ENCODE results near the gene NOP53. TPM values are rescaled to one million over a fixed set of nuclear protein-coding genes. Genes with fewer than 3 reads are reported as not detected.

NOP53 gene
- total and polyA plus RNA-seq, 2 of the 13 experiments (the other 11 are each of a cell fraction or from before 2014, with no cell fraction given) = 53.9 to 141 TPM

- TF ChIP-seq, protein P1, sequence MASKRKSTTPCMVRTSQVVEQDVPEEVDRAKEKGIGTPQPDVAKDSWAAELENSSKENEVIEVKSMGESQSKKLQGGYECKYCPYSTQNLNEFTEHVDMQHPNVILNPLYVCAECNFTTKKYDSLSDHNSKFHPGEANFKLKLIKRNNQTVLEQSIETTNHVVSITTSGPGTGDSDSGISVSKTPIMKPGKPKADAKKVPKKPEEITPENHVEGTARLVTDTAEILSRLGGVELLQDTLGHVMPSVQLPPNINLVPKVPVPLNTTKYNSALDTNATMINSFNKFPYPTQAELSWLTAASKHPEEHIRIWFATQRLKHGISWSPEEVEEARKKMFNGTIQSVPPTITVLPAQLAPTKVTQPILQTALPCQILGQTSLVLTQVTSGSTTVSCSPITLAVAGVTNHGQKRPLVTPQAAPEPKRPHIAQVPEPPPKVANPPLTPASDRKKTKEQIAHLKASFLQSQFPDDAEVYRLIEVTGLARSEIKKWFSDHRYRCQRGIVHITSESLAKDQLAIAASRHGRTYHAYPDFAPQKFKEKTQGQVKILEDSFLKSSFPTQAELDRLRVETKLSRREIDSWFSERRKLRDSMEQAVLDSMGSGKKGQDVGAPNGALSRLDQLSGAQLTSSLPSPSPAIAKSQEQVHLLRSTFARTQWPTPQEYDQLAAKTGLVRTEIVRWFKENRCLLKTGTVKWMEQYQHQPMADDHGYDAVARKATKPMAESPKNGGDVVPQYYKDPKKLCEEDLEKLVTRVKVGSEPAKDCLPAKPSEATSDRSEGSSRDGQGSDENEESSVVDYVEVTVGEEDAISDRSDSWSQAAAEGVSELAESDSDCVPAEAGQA (IDR thresholded peaks at IDR 0.05; ENCODE audit: low read depth) = 0 out of 2 replicates have a peak, but pooled peaks have one; percentile 13
- TF ChIP-seq, protein P1 (CRISPR knock-in tag; IDR thresholded peaks at IDR 0.05; ENCODE audit: borderline replicate concordance) = no peak
- no peak for TF ChIP-seq SOX13 (IDR thresholded peaks at IDR 0.05)
- TF ChIP-seq SOX13 (CRISPR knock-in tag; conservative IDR thresholded peaks at IDR 0.05 in 1 of 2, IDR thresholded peaks at IDR 0.05 in 1 of 2) = no peak
- TF ChIP-seq HDAC6 (IDR thresholded peaks at IDR 0.05; ENCODE audit: low read depth, low read length) = no peak
- TF ChIP-seq ZNF776 (CRISPR knock-in tag; IDR thresholded peaks at IDR 0.05) = no peak
- no peak for TF ChIP-seq GFI1 (CRISPR knock-in tag; IDR thresholded peaks at IDR 0.05; ENCODE audit: borderline replicate concordance)
- 0 out of 2 replicates have a peak, but pooled peaks have one; percentile 17 for TF ChIP-seq ZFX (CRISPR knock-in tag; IDR thresholded peaks at IDR 0.05; ENCODE audit: low read depth)
- TF ChIP-seq FOXM1 (CRISPR knock-in tag; IDR thresholded peaks at IDR 0.05) = no peak
- no peak for TF ChIP-seq ZFP36L1 (CRISPR knock-in tag; IDR thresholded peaks at IDR 0.05)
- no peak for TF ChIP-seq ZIK1 (CRISPR knock-in tag; IDR thresholded peaks at IDR 0.05; ENCODE audit: borderline replicate concordance, low read depth)
- TF ChIP-seq, protein P2, sequence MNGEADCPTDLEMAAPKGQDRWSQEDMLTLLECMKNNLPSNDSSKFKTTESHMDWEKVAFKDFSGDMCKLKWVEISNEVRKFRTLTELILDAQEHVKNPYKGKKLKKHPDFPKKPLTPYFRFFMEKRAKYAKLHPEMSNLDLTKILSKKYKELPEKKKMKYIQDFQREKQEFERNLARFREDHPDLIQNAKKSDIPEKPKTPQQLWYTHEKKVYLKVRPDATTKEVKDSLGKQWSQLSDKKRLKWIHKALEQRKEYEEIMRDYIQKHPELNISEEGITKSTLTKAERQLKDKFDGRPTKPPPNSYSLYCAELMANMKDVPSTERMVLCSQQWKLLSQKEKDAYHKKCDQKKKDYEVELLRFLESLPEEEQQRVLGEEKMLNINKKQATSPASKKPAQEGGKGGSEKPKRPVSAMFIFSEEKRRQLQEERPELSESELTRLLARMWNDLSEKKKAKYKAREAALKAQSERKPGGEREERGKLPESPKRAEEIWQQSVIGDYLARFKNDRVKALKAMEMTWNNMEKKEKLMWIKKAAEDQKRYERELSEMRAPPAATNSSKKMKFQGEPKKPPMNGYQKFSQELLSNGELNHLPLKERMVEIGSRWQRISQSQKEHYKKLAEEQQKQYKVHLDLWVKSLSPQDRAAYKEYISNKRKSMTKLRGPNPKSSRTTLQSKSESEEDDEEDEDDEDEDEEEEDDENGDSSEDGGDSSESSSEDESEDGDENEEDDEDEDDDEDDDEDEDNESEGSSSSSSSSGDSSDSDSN (CRISPR knock-in tag; IDR thresholded peaks at IDR 0.05) = peak; percentile 73
- TF ChIP-seq ZMAT3 (CRISPR knock-in tag; conservative IDR thresholded peaks at IDR 0.05) = no peak
- TF ChIP-seq PRMT3 (CRISPR knock-in tag; IDR thresholded peaks at IDR 0.05; ENCODE audit: borderline replicate concordance, low read depth) = no peak
- no peak for TF ChIP-seq TFAP4 (IDR thresholded peaks at IDR 0.05; ENCODE audit: borderline replicate concordance, low read depth)
- TF ChIP-seq ZBTB37 (CRISPR knock-in tag; IDR thresholded peaks at IDR 0.05) = no peak
Observed at GRCh38 chr19:47716270-47716937, 28.9 kb upstream of the NOP53 start (continued).
